CD4-positive, alpha-beta T cell (primary cell): ENCODE measurements around the gene CLTCL1. TPM values are rescaled to one million over a fixed set of nuclear protein-coding genes. Genes with fewer than 3 reads are reported as not detected.

Experiments
- ATAC-seq: fragments of 200-7000 bp; cut with Tn5 transposase; one replicate; pipeline ENCODE4 v1.10.0; 2022; ENCODE audit warnings: mild to moderate bottlenecking; ENCODE audit not compliant: poor library complexity
- CTCF ChIA-PET: fragments of 350-600 bp; sonication (Branson Sonifier 250); formaldehyde crosslinking; loops from one replicate; lab custom pipeline; 2021; ENCODE audit warnings: antibody characterized with exemption, inconsistent platforms; lab: Charles Lee
- POLR2A ChIA-PET: fragments of 350-600 bp; sonication (Branson Sonifier 250); formaldehyde crosslinking; loops from one replicate; lab custom pipeline; 2021; ENCODE audit warnings: antibody characterized with exemption, inconsistent platforms; lab: Charles Lee
- DNase-seq, 14 experiments: peaks; one replicate each; pipeline ENCODE4 v3.0.0-alpha.2; 2013 to 2020; ENCODE audit warnings: mixed read lengths in 2 of 14
- H3K27ac ChIP-seq, 2 donors: one replicate each; pipeline versions ENCODE4 v1.5.1 to v1.7.0; 2013; ENCODE audit warnings: low read length in 2 of 2, low read depth in 1 of 2, mild to moderate bottlenecking in 1 of 2
- H3K27me3 ChIP-seq, 2 experiments: 1 replicate in 1 of 2; 2 replicates in 1 of 2; pipeline versions ENCODE4 v1.6.1 to v1.7.0; 2013; ENCODE audit warnings: low read length in 2 of 2, control low read depth in 1 of 2, mild to moderate bottlenecking in 1 of 2, moderate library complexity in 1 of 2; ENCODE audit not compliant: insufficient read depth in 2 of 2, control insufficient read depth in 1 of 2
- H3K36me3 ChIP-seq: one replicate; pipeline ENCODE4 v1.6.1; 2013; ENCODE audit warnings: low read length, control low read depth; ENCODE audit not compliant: insufficient read depth
- H3K4me1 ChIP-seq: one replicate; pipeline ENCODE4 v1.6.1; 2013; ENCODE audit warnings: low read length, control low read depth; ENCODE audit not compliant: insufficient read depth
- H3K4me3 ChIP-seq: one replicate; pipeline ENCODE4 v1.5.1; 2013; ENCODE audit warnings: mild to moderate bottlenecking, low read length, moderate library complexity
- H3K9me3 ChIP-seq, 2 experiments: 1 replicate in 1 of 2; 2 replicates in 1 of 2; pipeline versions ENCODE4 v1.6.1 to v1.7.0; 2013; ENCODE audit warnings: low read length in 2 of 2, mild to moderate bottlenecking in 2 of 2, control low read depth in 1 of 2, moderate library complexity in 1 of 2; ENCODE audit not compliant: control insufficient read depth in 1 of 2, insufficient read depth in 1 of 2
- H3K27ac Mint-ChIP-seq: one replicate; pipeline ENCODE4 v1.8.0; 2020; ENCODE audit warnings: mixed read lengths
- H3K27me3 Mint-ChIP-seq: one replicate; pipeline ENCODE4 v1.8.0; 2021; ENCODE audit warnings: mixed read lengths
- H3K36me3 Mint-ChIP-seq: one replicate; pipeline ENCODE4 v1.8.0; 2021; ENCODE audit warnings: low read depth, mixed read lengths
- H3K4me1 Mint-ChIP-seq: one replicate; pipeline ENCODE4 v1.8.0; 2021; ENCODE audit warnings: low read depth, mixed read lengths
- H3K4me3 Mint-ChIP-seq: one replicate; pipeline ENCODE4 v1.8.0; 2020; ENCODE audit warnings: mild to moderate bottlenecking, mixed read lengths
- H3K9me3 Mint-ChIP-seq: one replicate; pipeline ENCODE4 v1.8.0; 2020; ENCODE audit warnings: mixed read lengths
- intact Hi-C, 2 experiments: fragments of 100-400 bp; cut with DNase I in 1 of 2; cut with micrococcal nuclease in 1 of 2; formaldehyde crosslinking; loops; one replicate each; pipeline versions ENCODE4 v1.15.1 to v1.9.0; 2023 to 2025; cut with DNase I, micrococcal nuclease
- total RNA-seq, 174 experiments: library from RNA in 2 of 174; stranded (reverse) in 2 of 174; gene quantifications; one replicate each; pipeline ENCODE4 v1.2.3 and lab custom pipeline; 2021 to 2026
- TF ChIP-seq, protein P1 (sequence below): fragments of 200-600 bp; IDR thresholded peaks from one replicate; pipeline ENCODE4 v1.8.0; 2022; ENCODE audit warnings: antibody characterized with exemption, mild to moderate bottlenecking

Gene CLTCL1
- total RNA-seq, 2 experiments from 2014 or later, result 0.52 to 1.5 TPM

DNA sequence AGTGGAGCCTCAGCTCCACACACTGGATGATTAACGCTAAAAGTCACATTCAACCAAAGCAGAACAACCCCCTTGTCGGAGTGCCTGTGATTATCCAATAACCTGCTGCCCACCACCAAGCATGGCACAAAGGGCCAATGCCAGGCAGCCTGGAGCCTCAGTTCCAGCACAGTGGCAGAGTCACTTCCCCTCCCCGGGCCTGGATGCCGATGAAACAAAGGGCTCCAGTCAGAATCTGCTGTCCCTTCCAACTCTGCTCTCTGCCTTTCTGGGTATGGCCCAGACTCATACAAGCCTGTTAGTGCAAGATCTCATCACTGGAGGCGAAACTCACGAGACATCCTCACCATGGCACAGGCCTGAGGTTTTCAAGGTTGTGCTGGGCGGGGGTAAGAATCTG lies 52.1 kb downstream of the CLTCL1 start:
- intact Hi-C loops, result no loop called here
- no peaks in the 10 kb centered on the region for H3K4me1 Mint-ChIP-seq
- H3K36me3 Mint-ChIP-seq, result no peaks in the 10 kb centered on the region
- no peak overlapping the region for H3K4me3 Mint-ChIP-seq
- TF ChIP-seq, protein P1, sequence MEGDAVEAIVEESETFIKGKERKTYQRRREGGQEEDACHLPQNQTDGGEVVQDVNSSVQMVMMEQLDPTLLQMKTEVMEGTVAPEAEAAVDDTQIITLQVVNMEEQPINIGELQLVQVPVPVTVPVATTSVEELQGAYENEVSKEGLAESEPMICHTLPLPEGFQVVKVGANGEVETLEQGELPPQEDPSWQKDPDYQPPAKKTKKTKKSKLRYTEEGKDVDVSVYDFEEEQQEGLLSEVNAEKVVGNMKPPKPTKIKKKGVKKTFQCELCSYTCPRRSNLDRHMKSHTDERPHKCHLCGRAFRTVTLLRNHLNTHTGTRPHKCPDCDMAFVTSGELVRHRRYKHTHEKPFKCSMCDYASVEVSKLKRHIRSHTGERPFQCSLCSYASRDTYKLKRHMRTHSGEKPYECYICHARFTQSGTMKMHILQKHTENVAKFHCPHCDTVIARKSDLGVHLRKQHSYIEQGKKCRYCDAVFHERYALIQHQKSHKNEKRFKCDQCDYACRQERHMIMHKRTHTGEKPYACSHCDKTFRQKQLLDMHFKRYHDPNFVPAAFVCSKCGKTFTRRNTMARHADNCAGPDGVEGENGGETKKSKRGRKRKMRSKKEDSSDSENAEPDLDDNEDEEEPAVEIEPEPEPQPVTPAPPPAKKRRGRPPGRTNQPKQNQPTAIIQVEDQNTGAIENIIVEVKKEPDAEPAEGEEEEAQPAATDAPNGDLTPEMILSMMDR, result no peak
- H3K27ac ChIP-seq, result no peak overlapping the region
- no peak overlapping the region for H3K27ac Mint-ChIP-seq
- H3K9me3 ChIP-seq, result no peaks in the 10 kb centered on the region
- no peak for ATAC-seq
- CTCF ChIA-PET, result no interaction called here
- H3K9me3 Mint-ChIP-seq, result no peaks in the 10 kb centered on the region
- no peaks in the 10 kb centered on the region for H3K27me3 ChIP-seq
- H3K27me3 Mint-ChIP-seq, result no peaks in the 10 kb centered on the region
- no peaks in the 10 kb centered on the region for H3K4me1 ChIP-seq
- no peak for DNase-seq
- no peaks in the 10 kb centered on the region for H3K36me3 ChIP-seq
- no peak overlapping the region for H3K4me3 ChIP-seq
- POLR2A ChIA-PET, result no interaction called here

DNA sequence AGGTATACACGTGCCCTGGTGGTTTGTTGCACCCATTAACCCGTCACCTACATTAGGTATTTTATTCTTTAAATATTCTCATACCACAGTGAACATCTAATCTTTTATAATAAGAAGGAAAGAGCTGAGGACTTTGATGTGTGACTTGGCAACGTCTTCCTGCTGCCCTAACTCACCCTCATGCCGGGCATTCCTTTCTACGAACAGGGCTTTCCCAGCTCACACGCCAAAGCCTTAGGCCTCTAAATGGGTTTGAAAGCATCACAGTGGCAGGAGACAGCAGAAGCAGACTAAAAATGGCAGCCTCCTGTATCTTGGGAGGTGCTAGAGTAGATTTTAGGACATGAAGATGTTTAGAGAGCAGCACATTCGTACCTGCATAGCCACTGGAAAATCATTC lies 52.6 kb downstream of the CLTCL1 start:
- ATAC-seq (no peak), DNase-seq (no peak)
- Mint-ChIP-seq H3K36me3 (no peaks in the 10 kb centered on the region), H3K4me3 (no peak overlapping the region), H3K4me1 (no peaks in the 10 kb centered on the region), H3K27ac (no peak overlapping the region), H3K27me3 (no peaks in the 10 kb centered on the region), H3K9me3 (no peaks in the 10 kb centered on the region)
- Histone ChIP-seq H3K4me3 (no peak overlapping the region), H3K4me1 (no peaks in the 10 kb centered on the region), H3K9me3 (no peaks in the 10 kb centered on the region), H3K27ac (no peak overlapping the region), H3K36me3 (no peaks in the 10 kb centered on the region), H3K27me3 (no peaks in the 10 kb centered on the region)
- intact Hi-C loops, result no loop called here
- TF ChIP-seq, protein P1, result no peak
- POLR2A ChIA-PET, result no interaction called here
- CTCF ChIA-PET, result no interaction called here

DNA sequence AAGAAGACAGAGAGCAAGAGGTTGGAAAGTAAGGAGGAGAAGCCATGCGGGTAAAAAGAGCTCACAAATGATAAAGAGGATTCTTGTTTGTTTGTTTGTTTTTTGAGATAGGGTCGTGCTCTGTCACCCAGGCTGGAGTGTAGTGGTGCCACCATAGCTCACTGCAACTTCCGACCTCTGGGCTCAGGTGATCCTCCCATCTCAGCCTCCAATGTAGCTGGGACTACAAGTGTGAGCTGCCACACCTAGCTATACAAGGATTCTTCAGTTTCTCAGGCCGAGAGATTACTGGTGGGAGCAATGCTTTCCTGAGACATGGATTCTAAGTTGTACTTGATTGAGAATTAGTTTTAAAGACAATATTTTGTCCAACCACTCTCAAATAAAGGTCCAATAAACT lies 55.6 kb downstream of the CLTCL1 start:
- intact Hi-C loops, result no loop called here
- CTCF ChIA-PET, result no interaction called here

More for the DNA sequence above, 55.6 kb downstream of the CLTCL1 start:
- no peak overlapping the region for H3K27ac Mint-ChIP-seq
- no peaks in the 10 kb centered on the region for H3K36me3 ChIP-seq
- DNase-seq, result no peak
- H3K4me1 ChIP-seq, result no peaks in the 10 kb centered on the region
- no peaks in the 10 kb centered on the region for H3K9me3 Mint-ChIP-seq
- no peaks in the 10 kb centered on the region for H3K9me3 ChIP-seq
- H3K27me3 ChIP-seq, result no peaks in the 10 kb centered on the region
- no peaks in the 10 kb centered on the region for H3K4me1 Mint-ChIP-seq
- no peak overlapping the region for H3K27ac ChIP-seq
- H3K27me3 Mint-ChIP-seq, result no peaks in the 10 kb centered on the region
- H3K36me3 Mint-ChIP-seq, result no peaks in the 10 kb centered on the region
- POLR2A ChIA-PET, result no interaction called here
- no peak for ATAC-seq
- no peak overlapping the region for H3K4me3 Mint-ChIP-seq
- no peak overlapping the region for H3K4me3 ChIP-seq
- TF ChIP-seq, protein P1, result no peak
